IMR-90 (cell line): ENCODE measurements around the gene B9D1. TPM values are rescaled to one million over a fixed set of nuclear protein-coding genes. Genes with fewer than 3 reads are reported as not detected.

Source experiments
- ATAC-seq: fragments of 200-7000 bp; cut with Tn5 transposase; 2 replicates; pipeline ENCODE4 v1.9.1; 2020; ENCODE audit warnings: low read depth, mild to moderate bottlenecking, moderate library complexity
- BruUV-seq: library from RNA; stranded (reverse); fragments of 400-500 nt; replicated peaks from 2 replicates; lab custom pipeline; 2021; lab: Mats Ljungman, UMichigan
- CTCF ChIA-PET: fragments of 300-600 bp; formaldehyde crosslinking; extraction: SDS; loops from one replicate; lab custom pipeline; 2021; ENCODE audit warnings: antibody characterized with exemption; lab: Yijun Ruan, JAX
- POLR2A ChIA-PET: fragments of 300-600 bp; sonication (Branson Sonifier 250); formaldehyde crosslinking; loops from one replicate; lab custom pipeline; 2022; ENCODE audit warnings: antibody characterized with exemption; ENCODE audit not compliant: unreplicated experiment; lab: Charles Lee
- DNase-seq: peaks from one replicate; pipeline ENCODE4 v3.0.0; 2013
- H2AFZ ChIP-seq: replicated peaks from 2 replicates; pipeline ENCODE3; 2013; ENCODE audit warnings: low read length, mild to moderate bottlenecking; ENCODE audit not compliant: poor library complexity
- H2AK5ac ChIP-seq: 2 replicates; pipeline ENCODE4 v1.6.1; 2013; ENCODE audit warnings: low read depth, low read length, inconsistent platforms
- H2AK9ac ChIP-seq: replicated peaks from 2 replicates; pipeline ENCODE3; 2013; ENCODE audit warnings: mild to moderate bottlenecking, low read depth, low read length, moderate library complexity; ENCODE audit not compliant: poor library complexity
- H2BK120ac ChIP-seq: 2 replicates; pipeline ENCODE4 v1.6.1; 2013; ENCODE audit warnings: low read depth, low read length, inconsistent platforms
- H2BK15ac ChIP-seq: 3 replicates; pipeline ENCODE4 v1.6.1; 2013; ENCODE audit warnings: low read depth, low read length, inconsistent platforms
- H2BK20ac ChIP-seq: 2 replicates; pipeline ENCODE4 v1.6.1; 2013; ENCODE audit warnings: low read depth, mild to moderate bottlenecking, inconsistent platforms, low read length, moderate library complexity
- H2BK5ac ChIP-seq: 2 replicates; pipeline ENCODE4 v1.6.1; 2013; ENCODE audit warnings: mild to moderate bottlenecking, low read depth, low read length, inconsistent platforms; ENCODE audit not compliant: poor library complexity, severe bottlenecking
- H3K14ac ChIP-seq: replicated peaks from 2 replicates; pipeline ENCODE4 v1.6.1; 2013; ENCODE audit warnings: low read depth, low read length, inconsistent platforms
- H3K18ac ChIP-seq: 2 replicates; pipeline ENCODE4 v1.6.1; 2013; ENCODE audit warnings: low read depth, low read length, control low read depth
- H3K23ac ChIP-seq: 2 replicates; pipeline ENCODE4 v1.6.1; 2013; ENCODE audit warnings: low read depth, low read length, inconsistent platforms
- H3K27ac ChIP-seq: 2 replicates; pipeline ENCODE4 v1.5.1; 2013; ENCODE audit warnings: mild to moderate bottlenecking, control low read depth, low read length; ENCODE audit not compliant: insufficient read depth
- H3K27me3 ChIP-seq: 2 replicates; pipeline ENCODE4 v1.6.1; 2013; ENCODE audit warnings: low read length; ENCODE audit not compliant: control insufficient read depth, insufficient read depth
- H3K36me3 ChIP-seq: 2 replicates; pipeline ENCODE4 v1.6.1; 2013; ENCODE audit warnings: low read length, mixed read lengths; ENCODE audit not compliant: control insufficient read depth, insufficient read depth
- H3K4ac ChIP-seq: 2 replicates; pipeline ENCODE4 v1.6.1; 2013; ENCODE audit warnings: low read depth, low read length, inconsistent platforms
- H3K4me1 ChIP-seq: 2 replicates; pipeline ENCODE4 v1.6.1; 2013; ENCODE audit warnings: low read length, mixed read lengths; ENCODE audit not compliant: control insufficient read depth, insufficient read depth
- H3K4me2 ChIP-seq: 2 replicates; pipeline ENCODE4 v1.6.1; 2013; ENCODE audit warnings: low read depth, mild to moderate bottlenecking, control low read depth, low read length, moderate library complexity
- H3K4me3 ChIP-seq: 2 replicates; pipeline ENCODE4 v1.5.1; 2013; ENCODE audit warnings: low read depth, mild to moderate bottlenecking, control low read depth, low read length, moderate library complexity; ENCODE audit not compliant: insufficient read depth
- H3K56ac ChIP-seq: 2 replicates; pipeline ENCODE4 v1.6.1; 2013; ENCODE audit warnings: low read length, inconsistent platforms; ENCODE audit not compliant: insufficient read depth; ENCODE audit errors: extremely low read depth
- H3K79me1 ChIP-seq, 2 experiments: 2 replicates each; pipeline ENCODE4 v1.6.1; 2013; ENCODE audit warnings: low read length in 2 of 2, inconsistent platforms in 1 of 2, low read depth in 1 of 2
- H3K9ac ChIP-seq: 2 replicates; pipeline ENCODE4 v1.6.1; 2013; ENCODE audit warnings: low read depth, low read length, control low read depth
- H3K9me1 ChIP-seq: 2 replicates; pipeline ENCODE4 v1.6.1; 2013; ENCODE audit warnings: low read length, inconsistent platforms; ENCODE audit not compliant: insufficient read depth
- H3K9me3 ChIP-seq: 2 replicates; pipeline ENCODE4 v1.6.1; 2013; ENCODE audit warnings: low read length; ENCODE audit not compliant: control insufficient read depth, insufficient read depth
- H4K20me1 ChIP-seq: 2 replicates; pipeline ENCODE4 v1.6.1; 2013; ENCODE audit warnings: low read length, inconsistent platforms; ENCODE audit not compliant: insufficient read depth
- H4K5ac ChIP-seq: 2 replicates; pipeline ENCODE4 v1.6.1; 2013; ENCODE audit warnings: mild to moderate bottlenecking, low read depth, low read length, control low read depth
- H4K8ac ChIP-seq, 2 experiments: 2 replicates each; pipeline ENCODE4 v1.6.1; 2013; ENCODE audit warnings: low read depth in 2 of 2, low read length in 2 of 2, control low read depth in 1 of 2, inconsistent platforms in 1 of 2
- H4K91ac ChIP-seq: 2 replicates; pipeline ENCODE4 v1.6.1; 2013; ENCODE audit warnings: low read depth, low read length, inconsistent platforms; ENCODE audit not compliant: insufficient read depth
- BHLHE40 ChIP-seq: fragments of 150-350 bp; IDR thresholded peaks from 2 replicates; pipeline ENCODE4 v1.6.1; 2016; ENCODE audit warnings: mild to moderate bottlenecking, low read depth, low read length
- CEBPB ChIP-seq: IDR thresholded peaks from 2 replicates; pipeline ENCODE4 v1.6.1; 2012; ENCODE audit warnings: low read depth, low read length, improper control_type of control experiment
- CHD1 ChIP-seq: IDR thresholded peaks from 2 replicates; pipeline ENCODE4 v1.6.1; 2012; ENCODE audit warnings: low read depth, low read length, improper control_type of control experiment
- CTCF ChIP-seq: conservative IDR thresholded peaks from 2 replicates; pipeline ENCODE4 v1.5.1; 2012; ENCODE audit warnings: mild to moderate bottlenecking, low read depth, low read length, improper control_type of control experiment
- ELK1 ChIP-seq: fragments of 150-350 bp; IDR thresholded peaks from 2 replicates; pipeline ENCODE4 v1.6.1; 2016; ENCODE audit warnings: low read depth, mild to moderate bottlenecking, low read length, moderate library complexity, borderline replicate concordance
- FOS ChIP-seq: fragments of 150-350 bp; IDR thresholded peaks from 2 replicates; pipeline ENCODE4 v1.6.1; 2016; ENCODE audit warnings: low read depth, low read length
- MAFK ChIP-seq: IDR thresholded peaks from 2 replicates; pipeline ENCODE4 v1.6.1; 2012; ENCODE audit warnings: low read depth, low read length, improper control_type of control experiment
- MAZ ChIP-seq: IDR thresholded peaks from 2 replicates; pipeline ENCODE4 v1.6.1; 2012; ENCODE audit warnings: low read depth, mild to moderate bottlenecking, low read length, improper control_type of control experiment, moderate library complexity, borderline replicate concordance
- MXI1 ChIP-seq: IDR thresholded peaks from 2 replicates; pipeline ENCODE4 v1.6.1; 2012; ENCODE audit warnings: low read depth, mild to moderate bottlenecking, low read length, moderate library complexity, borderline replicate concordance
- NFE2L2 ChIP-seq: fragments of 150-350 bp; IDR thresholded peaks from 2 replicates; pipeline ENCODE4 v1.6.1; 2016; ENCODE audit warnings: low read depth, mild to moderate bottlenecking, low read length
- POLR2A ChIP-seq: IDR thresholded peaks from 2 replicates; pipeline ENCODE4 v1.6.1; 2012; ENCODE audit warnings: mild to moderate bottlenecking, low read depth, low read length
- RAD21 ChIP-seq: IDR thresholded peaks from 2 replicates; pipeline ENCODE4 v1.6.1; 2012; ENCODE audit warnings: low read length, improper control_type of control experiment
- RCOR1 ChIP-seq: IDR thresholded peaks from 2 replicates; pipeline ENCODE4 v1.6.1; 2012; ENCODE audit warnings: mild to moderate bottlenecking, low read length, improper control_type of control experiment; ENCODE audit not compliant: insufficient replicate concordance
- RFX5 ChIP-seq: IDR thresholded peaks from 2 replicates; pipeline ENCODE4 v1.8.0; 2012; ENCODE audit warnings: low read depth, mild to moderate bottlenecking, low read length, moderate library complexity
- SMC3 ChIP-seq: fragments of 150-350 bp; IDR thresholded peaks from 2 replicates; pipeline ENCODE4 v1.6.1; 2016; ENCODE audit warnings: low read depth, mild to moderate bottlenecking, antibody characterized with exemption, low read length, moderate library complexity
- USF2 ChIP-seq: fragments of 150-350 bp; IDR thresholded peaks from 2 replicates; pipeline ENCODE4 v1.6.1; 2017; ENCODE audit warnings: mild to moderate bottlenecking, antibody characterized with exemption, low read length, low read depth
- WGBS, 2 experiments: methylation state at CpG; one replicate each; pipeline versions ENCODE4 v1.1.5 to v1.1.7; 2013; ENCODE audit warnings: missing lambda C conversion rate in 2 of 2; ENCODE audit not compliant: insufficient read length in 1 of 2; ENCODE audit errors: extremely low coverage in 2 of 2; 5-methylcytosine and 5-hydroxymethylcytosine counted together
- dilution Hi-C: fragments of 300-500 bp; cut with HindIII; formaldehyde crosslinking; loops from one replicate; pipeline ENCODE4 v1.14.3; 2018; ENCODE audit warnings: low sequenced_read_pairs; ENCODE audit not compliant: unreplicated experiment
- in situ Hi-C: fragments of 300-500 bp; cut with MboI; formaldehyde crosslinking; loops from 3 replicates; pipeline ENCODE4 v1.14.3; 2019; ENCODE audit warnings: low sequenced_read_pairs, inconsistent platforms, mixed read lengths
- intact Hi-C: fragments of 100-400 bp; cut with micrococcal nuclease; formaldehyde crosslinking; loops from 2 replicates; pipeline ENCODE4 v1.10.0; 2022
- polyA plus RNA-seq, 3 experiments: library from polyadenylated mRNA; depleted of rRNA; stranded (reverse); fragments of >200 nt; gene quantifications; 2 replicates each; pipeline ENCODE4 v1.2.3, GENCODE V29; 2012; ENCODE audit warnings: low replicate concordance in 1 of 3
- total RNA-seq: library from RNA; depleted of rRNA; stranded (reverse); fragments of >200 nt; gene quantifications from 2 replicates; pipeline ENCODE4 v1.2.3, GENCODE V29; 2012

Gene B9D1
- total and polyA plus RNA-seq, 2 of the 4 experiments (the other 2 are of a cell fraction) = 42.5 to 43.8 TPM

- CTCF ChIA-PET = no interaction called here
Measured at GRCh38 chr17:19341211-19341631, 21.3 kb downstream of the B9D1 start.

More at GRCh38 chr17:19341211-19341631, 21.3 kb downstream of the B9D1 start:
- no peak overlapping the region for H4K8ac ChIP-seq
- peaks cover 15% of the 10 kb centered on the region; the same call in 1 of the 2 replicates for H3K9me1 ChIP-seq
- TF ChIP-seq BHLHE40 (no peak), MXI1 (no peak), CHD1 (no peak), SMC3 (no peak), FOS (no peak), USF2 (no peak), RAD21 (no peak), NFE2L2 (no peak), POLR2A (no peak), RFX5 (no peak), CTCF (no peak), CEBPB (no peak), MAZ (no peak), RCOR1 (no peak), MAFK (no peak), ELK1 (no peak)
- dilution Hi-C loops = no loop called here
- H2AFZ ChIP-seq = peak overlapping the region; percentile 6
- no peak overlapping the region for H2BK5ac ChIP-seq
- no peak overlapping the region for H3K27ac ChIP-seq
- no TSS peak for BruUV-seq
- H3K4me1 ChIP-seq = peaks cover 12% of the 10 kb centered on the region
- no peak overlapping the region for H2BK20ac ChIP-seq
- H3K4me3 ChIP-seq = no peak overlapping the region
- no peak overlapping the region for H4K5ac ChIP-seq
- H4K20me1 ChIP-seq = peaks cover 3% of the 10 kb centered on the region; the same call in 1 of the 2 replicates
- DNase-seq = no peak
- H2BK15ac ChIP-seq = no peak overlapping the region
- no peak overlapping the region for H2AK5ac ChIP-seq
- no peak overlapping the region for H3K18ac ChIP-seq
- no peak overlapping the region for H4K91ac ChIP-seq
- no peak overlapping the region for H2BK120ac ChIP-seq
- in situ Hi-C loops = no loop called here
- no peak overlapping the region for H3K4ac ChIP-seq
- H3K56ac ChIP-seq = no peak overlapping the region
- no CpG with 5 or more reads among the region's 7 CpGs for WGBS, 2 experiments
- H3K14ac ChIP-seq = no peak overlapping the region
- no peaks in the 10 kb centered on the region for H3K9me3 ChIP-seq
- intact Hi-C loops = no loop called here
- H3K23ac ChIP-seq = no peak overlapping the region
- no peak overlapping the region for H2AK9ac ChIP-seq
- no peaks in the 10 kb centered on the region for H3K27me3 ChIP-seq
- no peaks in the 10 kb centered on the region for H3K79me1 ChIP-seq
- H3K9ac ChIP-seq = no peak overlapping the region
- no peak for ATAC-seq
- no peak overlapping the region for H3K4me2 ChIP-seq
- POLR2A ChIA-PET = no interaction called here
- peaks cover 5% of the 10 kb centered on the region; the same call in 1 of the 2 replicates for H3K36me3 ChIP-seq
